GM12875 (cell line): ENCODE results near the gene HSF5.
"Not testable (repeated sequence)": the region's sequence is repeated elsewhere in the genome, so short reads cannot be mapped to it uniquely, and the experiment has no call there.

ENCODE experiments used
- H3K4me3 ChIP-seq: one replicate; pipeline ENCODE4 v1.5.1; 2011; ENCODE audit warnings: low read depth, low read length, control low read depth
- CTCF ChIP-seq: IDR thresholded peaks from 2 replicates; pipeline ENCODE4 v1.5.1; 2011; ENCODE audit warnings: low read depth, mild to moderate bottlenecking, control low read depth, inconsistent platforms, low read length, moderate library complexity, borderline replicate concordance; ENCODE audit not compliant: insufficient read depth

The HSF5 gene

DNA sequence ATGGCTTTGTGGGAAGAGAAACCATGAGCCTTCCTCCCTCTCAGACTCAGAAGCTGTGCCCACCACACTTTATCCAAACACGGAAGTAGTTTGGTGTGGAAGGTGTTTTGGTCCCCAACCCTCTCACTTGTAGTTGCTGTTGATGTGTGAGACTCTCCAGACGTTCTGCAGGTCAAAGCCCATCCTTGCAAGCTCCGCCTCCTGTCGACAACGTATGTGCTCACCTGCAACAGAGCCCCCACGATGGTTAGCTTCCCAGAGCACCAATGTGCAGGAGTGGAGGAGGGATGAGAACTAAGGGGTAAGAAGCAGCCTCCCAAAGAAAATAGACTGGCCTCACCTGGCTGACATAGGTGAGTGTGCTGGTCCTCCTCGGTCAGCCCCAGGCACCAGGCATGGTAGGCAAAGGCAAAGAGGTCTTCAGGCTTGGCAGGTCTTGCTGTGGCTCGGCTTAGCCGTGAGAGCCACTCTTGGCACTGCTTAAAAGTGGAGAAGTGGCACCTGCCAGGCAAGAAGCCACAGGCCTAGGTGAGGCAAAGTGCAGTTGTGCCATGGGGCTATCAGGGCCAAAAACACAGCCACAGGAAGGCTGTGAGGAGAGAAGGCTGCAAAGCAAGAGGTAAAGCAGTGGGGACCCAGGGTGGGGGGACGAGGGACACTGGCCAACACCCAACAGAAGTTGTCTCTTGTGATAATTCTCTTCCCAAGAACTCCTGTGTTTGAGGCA lies 20.3 kb upstream of the HSF5 start:
- no peak overlapping the region for H3K4me3 ChIP-seq
- TF ChIP-seq CTCF: no peak

DNA sequence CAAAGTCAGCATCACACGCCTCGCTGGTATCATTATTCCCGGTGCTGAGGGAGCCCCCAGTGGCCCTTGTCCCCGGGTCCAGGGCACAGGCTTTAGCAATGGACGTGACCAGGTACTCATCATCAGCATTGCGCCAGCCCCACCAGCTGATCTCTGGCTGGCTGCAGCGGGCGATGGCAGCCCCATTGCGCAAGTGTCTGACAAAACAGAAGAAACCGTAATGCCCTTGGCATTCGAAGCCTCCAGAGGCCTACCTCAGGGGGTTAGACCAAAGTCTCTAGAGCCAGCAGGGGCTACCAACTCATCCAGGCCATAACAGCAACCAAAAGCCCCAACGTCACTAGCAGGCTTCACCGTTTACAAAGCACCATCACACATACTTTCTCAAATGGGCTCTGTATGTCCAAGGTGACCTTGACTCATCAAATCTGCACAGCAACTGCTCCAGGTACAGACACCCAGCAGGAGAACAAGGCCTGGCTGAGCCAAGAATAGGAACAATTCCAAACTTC lies 19.0 kb upstream of the HSF5 start:
- no peak for TF ChIP-seq CTCF
- no peak overlapping the region for H3K4me3 ChIP-seq

- H3K4me3 ChIP-seq: no peak overlapping the region
- no peak for TF ChIP-seq CTCF
Observed at GRCh38 chr17:58506354-58507080, 18.3 kb upstream of the HSF5 start.

GRCh38 chr17:58504826-58505351 lies 16.7 kb upstream of the HSF5 start:
- no peak for TF ChIP-seq CTCF
- H3K4me3 ChIP-seq: no peak overlapping the region

GRCh38 chr17:58503866-58504265 lies 15.7 kb upstream of the HSF5 start:
- no peak for TF ChIP-seq CTCF
- H3K4me3 ChIP-seq: no peak overlapping the region

DNA sequence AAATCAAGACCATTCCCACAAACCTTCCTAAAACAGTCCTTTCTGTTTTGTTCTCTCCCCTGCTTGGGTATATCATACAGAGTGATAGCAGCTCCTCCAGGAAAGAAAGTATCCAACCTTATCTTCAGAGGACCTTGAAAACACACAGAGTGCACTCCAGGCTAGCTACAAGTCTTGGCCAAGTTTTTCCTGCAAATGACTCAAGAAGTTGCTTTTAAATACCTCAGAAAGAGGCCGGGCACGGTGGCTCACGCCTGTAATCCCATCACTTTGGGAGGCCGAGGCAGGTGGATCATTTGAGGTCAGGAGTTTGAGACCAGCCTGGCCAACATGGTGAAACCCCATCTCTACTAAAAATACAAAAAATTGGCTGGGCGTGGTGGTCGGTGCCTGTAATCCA lies 14.9 kb upstream of the HSF5 start:
- not testable (repeated sequence) for H3K4me3 ChIP-seq

- TF ChIP-seq CTCF: no peak
- H3K4me3 ChIP-seq: no peak overlapping the region
Observed at GRCh38 chr17:58501451-58501850, 13.2 kb upstream of the HSF5 start.
